ENCODE measurements around the gene ACTR1A. TPM values are rescaled to one million over a fixed set of nuclear protein-coding genes. Genes with fewer than 3 reads are reported as not detected.

Gene ACTR1A
- total RNA-seq, 1 donor from 2014 or later: 88.0 TPM

DNA sequence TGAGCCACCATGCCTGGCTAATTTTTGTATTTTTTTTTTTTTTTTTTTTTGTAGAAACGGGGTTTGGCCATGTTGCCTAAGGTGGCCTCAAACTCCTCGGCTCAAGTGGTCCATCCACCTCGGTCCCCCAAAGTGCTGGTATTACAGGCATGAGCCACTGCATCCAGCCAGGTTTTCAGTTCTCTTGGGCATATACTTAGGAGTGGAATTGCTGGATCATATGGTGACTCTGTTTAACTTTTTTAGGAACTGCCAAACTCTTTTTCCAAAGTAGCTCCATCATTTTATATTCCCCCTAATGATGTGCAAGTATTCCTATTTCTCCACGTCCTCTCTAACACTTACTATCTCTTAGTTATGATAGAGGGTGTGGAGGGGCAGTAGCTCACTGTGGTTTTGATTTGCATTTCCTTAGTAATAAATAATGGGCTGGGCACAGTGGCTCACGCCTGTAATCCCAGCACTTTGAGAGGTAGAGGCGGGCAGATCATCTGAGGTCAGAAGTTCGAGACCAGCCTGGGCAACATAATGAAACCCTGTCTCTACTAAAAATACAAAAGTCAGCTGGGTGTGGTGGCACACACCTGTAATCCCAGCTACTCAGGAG is 42.9 kb upstream of the ACTR1A start:
- TF ChIP-seq, protein P1, sequence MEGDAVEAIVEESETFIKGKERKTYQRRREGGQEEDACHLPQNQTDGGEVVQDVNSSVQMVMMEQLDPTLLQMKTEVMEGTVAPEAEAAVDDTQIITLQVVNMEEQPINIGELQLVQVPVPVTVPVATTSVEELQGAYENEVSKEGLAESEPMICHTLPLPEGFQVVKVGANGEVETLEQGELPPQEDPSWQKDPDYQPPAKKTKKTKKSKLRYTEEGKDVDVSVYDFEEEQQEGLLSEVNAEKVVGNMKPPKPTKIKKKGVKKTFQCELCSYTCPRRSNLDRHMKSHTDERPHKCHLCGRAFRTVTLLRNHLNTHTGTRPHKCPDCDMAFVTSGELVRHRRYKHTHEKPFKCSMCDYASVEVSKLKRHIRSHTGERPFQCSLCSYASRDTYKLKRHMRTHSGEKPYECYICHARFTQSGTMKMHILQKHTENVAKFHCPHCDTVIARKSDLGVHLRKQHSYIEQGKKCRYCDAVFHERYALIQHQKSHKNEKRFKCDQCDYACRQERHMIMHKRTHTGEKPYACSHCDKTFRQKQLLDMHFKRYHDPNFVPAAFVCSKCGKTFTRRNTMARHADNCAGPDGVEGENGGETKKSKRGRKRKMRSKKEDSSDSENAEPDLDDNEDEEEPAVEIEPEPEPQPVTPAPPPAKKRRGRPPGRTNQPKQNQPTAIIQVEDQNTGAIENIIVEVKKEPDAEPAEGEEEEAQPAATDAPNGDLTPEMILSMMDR (IDR thresholded peaks at IDR 0.05): no peak
- H3K4me3 ChIP-seq: no peak overlapping the region
- DNase-seq (no peak), ATAC-seq (no peak)
- peaks cover 4% of the 10 kb centered on the region for H3K36me3 ChIP-seq
- no peaks in the 10 kb centered on the region for H3K9me3 ChIP-seq
- H3K27me3 ChIP-seq (ENCODE audit: low read depth): no peaks in the 10 kb centered on the region
- peaks cover 14% of the 10 kb centered on the region for H3K4me1 ChIP-seq
- no peak overlapping the region for H3K27ac ChIP-seq
- intact Hi-C loops (cut with DNase I): no loop called here

DNA sequence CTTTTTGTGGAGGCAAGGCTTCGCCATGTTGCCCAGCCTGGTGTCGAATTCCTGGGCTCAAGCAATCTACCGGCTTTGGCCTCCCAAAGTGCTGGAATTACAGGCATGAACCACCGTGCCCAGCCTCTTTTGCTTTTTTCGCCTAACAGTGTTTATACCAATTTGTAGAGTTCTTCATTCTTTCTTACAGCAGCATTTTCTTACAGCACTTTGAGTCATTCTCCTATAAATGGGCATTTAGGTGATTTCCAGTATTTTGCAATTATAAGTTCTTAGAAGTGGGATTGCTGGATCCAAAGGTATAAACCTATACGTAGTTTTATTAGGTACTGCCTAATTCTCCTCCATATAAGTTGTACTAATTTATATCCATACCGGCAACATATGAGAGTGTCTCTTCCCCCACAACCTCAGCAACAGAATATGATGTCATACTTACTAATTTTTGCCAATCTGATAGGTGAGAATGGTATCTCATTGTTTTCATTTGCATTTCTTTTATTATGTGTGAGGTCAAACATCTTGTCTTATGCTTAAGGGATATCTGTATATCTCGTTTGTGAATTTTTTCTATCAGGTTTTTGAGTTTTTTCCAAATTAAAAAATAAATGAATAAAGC is 40.4 kb upstream of the ACTR1A start:
- DNase-seq (no peak), ATAC-seq (no peak)
- intact Hi-C loops (cut with DNase I): no loop called here
- no peaks in the 10 kb centered on the region for H3K9me3 ChIP-seq
- H3K36me3 ChIP-seq: no peaks in the 10 kb centered on the region
- H3K27ac ChIP-seq: no peak overlapping the region
- no peak overlapping the region for H3K4me3 ChIP-seq
- TF ChIP-seq, protein P1 (IDR thresholded peaks at IDR 0.05): no peak
- no peaks in the 10 kb centered on the region for H3K27me3 ChIP-seq (ENCODE audit: low read depth)
- peaks cover 14% of the 10 kb centered on the region for H3K4me1 ChIP-seq

DNA sequence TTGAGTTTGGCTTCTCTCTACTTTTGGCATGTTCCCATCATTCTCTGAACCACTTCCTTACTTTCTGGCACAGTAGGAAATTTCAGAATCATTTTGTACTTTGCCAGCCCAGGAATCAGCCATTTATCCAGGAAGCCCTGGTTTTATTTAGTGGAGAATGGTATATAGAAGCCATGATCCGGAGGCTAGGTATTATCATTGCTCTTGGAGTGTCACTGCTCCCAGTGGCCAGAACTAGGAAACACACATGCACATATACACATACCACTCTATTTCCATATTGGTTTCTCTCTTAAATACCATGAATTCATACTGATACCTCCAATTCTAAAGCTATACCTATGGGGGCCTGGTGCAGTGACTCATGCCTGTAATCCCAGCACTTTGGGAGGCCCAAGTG is 37.5 kb upstream of the ACTR1A start:
- TF ChIP-seq, protein P1 (IDR thresholded peaks at IDR 0.05): peak; percentile 34
- intact Hi-C loops (cut with DNase I): no loop called here
- ATAC-seq: no peak

DNA sequence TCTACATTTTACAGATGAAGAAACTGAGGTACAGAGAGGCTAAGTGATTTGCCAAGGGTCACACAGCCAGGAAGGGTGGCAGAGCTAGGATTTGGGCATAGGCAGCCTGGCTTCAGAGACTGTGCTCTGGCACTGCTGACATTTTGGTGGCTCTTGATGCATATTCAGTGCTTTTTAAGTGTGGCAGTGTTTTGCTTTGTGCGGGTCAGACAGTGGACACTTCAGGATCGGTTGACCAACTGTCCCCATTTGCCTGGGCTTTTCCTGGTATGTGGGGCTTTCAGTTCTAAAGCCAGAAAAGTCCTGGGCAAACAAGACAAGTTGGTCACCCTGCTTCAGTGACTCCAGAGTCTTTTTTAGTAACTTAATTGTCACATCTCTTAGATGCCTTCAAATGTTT is 36.3 kb upstream of the ACTR1A start:
- Histone ChIP-seq H3K27me3 (ENCODE audit: low read depth) (no peaks in the 10 kb centered on the region), H3K9me3 (no peaks in the 10 kb centered on the region), H3K4me1 (no peaks in the 10 kb centered on the region), H3K27ac (no peak overlapping the region), H3K36me3 (no peaks in the 10 kb centered on the region), H3K4me3 (no peak overlapping the region)
- ATAC-seq: no peak
- TF ChIP-seq, protein P1 (IDR thresholded peaks at IDR 0.05): no peak
- intact Hi-C loops (cut with DNase I): no loop called here
- DNase-seq: no peak

More for the DNA sequence above, 37.5 kb upstream of the ACTR1A start:
- H3K9me3 ChIP-seq: no peaks in the 10 kb centered on the region
- no peak overlapping the region for H3K27ac ChIP-seq
- no peak overlapping the region for H3K4me3 ChIP-seq
- no peaks in the 10 kb centered on the region for H3K27me3 ChIP-seq (ENCODE audit: low read depth)
- H3K4me1 ChIP-seq: no peaks in the 10 kb centered on the region
- no peaks in the 10 kb centered on the region for H3K36me3 ChIP-seq
- no peak for DNase-seq

DNA sequence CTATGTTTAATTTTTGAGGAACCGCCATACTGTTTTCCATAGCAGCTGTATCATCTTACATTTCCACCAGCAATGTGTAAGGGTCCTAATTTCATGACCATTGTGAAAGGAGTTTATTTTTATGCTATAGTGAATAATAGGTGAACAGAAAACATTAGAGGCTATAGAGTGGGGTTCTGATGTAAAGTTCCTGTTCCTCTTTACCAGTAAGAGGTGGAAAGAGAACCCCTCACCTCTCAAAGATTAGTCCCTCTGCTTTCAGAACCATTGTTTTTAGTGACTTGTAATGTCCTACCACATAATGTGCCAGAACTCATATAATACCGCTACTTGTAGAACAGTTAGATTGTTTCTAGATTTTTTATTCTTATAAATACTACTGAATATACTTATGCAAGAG is 35.4 kb upstream of the ACTR1A start:
- H3K27ac ChIP-seq: no peak overlapping the region
- H3K4me1 ChIP-seq: no peaks in the 10 kb centered on the region
- intact Hi-C loops (cut with DNase I): no loop called here
- no peak for ATAC-seq
- TF ChIP-seq, protein P1 (IDR thresholded peaks at IDR 0.05): no peak
- no peak for DNase-seq
- no peaks in the 10 kb centered on the region for H3K27me3 ChIP-seq (ENCODE audit: low read depth)
- H3K9me3 ChIP-seq: no peaks in the 10 kb centered on the region
- H3K36me3 ChIP-seq: no peaks in the 10 kb centered on the region
- H3K4me3 ChIP-seq: no peak overlapping the region

All from lower lobe of right lung (tissue), 2 donors.